Fibroblast of skin of right quadriceps (primary cell): ENCODE results near the gene FKBP15.
"Not testable (repeated sequence)": the region's sequence is repeated elsewhere in the genome, so short reads cannot be mapped to it uniquely, and the experiment has no call there.

Experiments used
- DNase-seq: peaks from one replicate; pipeline ENCODE4 v3.0.0-alpha.2; 2013

FKBP15 gene

GRCh38 chr9:113143432-113144227 is 77.4 kb downstream of the FKBP15 start:
- no peak for DNase-seq

GRCh38 chr9:113140896-113141295 is 80.2 kb downstream of the FKBP15 start:
- DNase-seq: not testable (repeated sequence)

- no peak for DNase-seq
Measured at GRCh38 chr9:113139953-113140352, 81.1 kb downstream of the FKBP15 start.

- no peak for DNase-seq
Measured at GRCh38 chr9:113139225-113139829, 81.8 kb downstream of the FKBP15 start.

- no peak for DNase-seq
Measured at GRCh38 chr9:113138760-113139159, 82.3 kb downstream of the FKBP15 start.

- DNase-seq: no peak
Measured at GRCh38 chr9:113137196-113138168, 83.6 kb downstream of the FKBP15 start.

GRCh38 chr9:113131689-113132151 is 89.4 kb downstream of the FKBP15 start:
- DNase-seq: no peak

GRCh38 chr9:113129884-113130283 is 91.2 kb downstream of the FKBP15 start:
- no peak for DNase-seq

- DNase-seq: no peak
Measured at GRCh38 chr9:113129466-113129865, 91.6 kb downstream of the FKBP15 start.

- DNase-seq: no peak
Measured at GRCh38 chr9:113125386-113126035, 95.6 kb downstream of the FKBP15 start.

GRCh38 chr9:113118829-113119228 is 102.2 kb downstream of the FKBP15 start:
- DNase-seq: not testable (repeated sequence)
